BLaER1 (cell line): Measurements from ENCODE around the gene ARHGEF11.
"Not testable (repeated sequence)": the region's sequence is repeated elsewhere in the genome, so short reads cannot be mapped to it uniquely, and the experiment has no call there.

Source experiments
- H3K27ac ChIP-seq: shearing (Covaris generic); formaldehyde crosslinking; 2 replicates; pipeline ENCODE4 v1.8.1; 2022
- H3K27me3 ChIP-seq: shearing (Covaris generic); formaldehyde crosslinking; 2 replicates; pipeline ENCODE4 v1.8.1; 2022
- H3K36me3 ChIP-seq: shearing (Covaris generic); formaldehyde crosslinking; 2 replicates; pipeline ENCODE4 v1.8.1; 2022
- H3K4me1 ChIP-seq: shearing (Covaris generic); formaldehyde crosslinking; 2 replicates; pipeline ENCODE4 v1.8.1; 2022
- H3K4me2 ChIP-seq: shearing (Covaris generic); formaldehyde crosslinking; 2 replicates; pipeline ENCODE4 v1.8.1; 2022
- H3K4me3 ChIP-seq: shearing (Covaris generic); formaldehyde crosslinking; 2 replicates; pipeline ENCODE4 v1.8.1; 2022
- H3K9ac ChIP-seq: shearing (Covaris generic); formaldehyde crosslinking; 2 replicates; pipeline ENCODE4 v1.8.1; 2022
- H3K9me3 ChIP-seq: shearing (Covaris generic); formaldehyde crosslinking; 2 replicates; pipeline ENCODE4 v1.8.1; 2022
- H4K20me1 ChIP-seq: shearing (Covaris generic); formaldehyde crosslinking; 2 replicates; pipeline ENCODE4 v1.8.1; 2022
- Cebpa-rat ChIP-seq: shearing (Covaris generic); IDR thresholded peaks from 2 replicates; pipeline ENCODE4 v1.8.1; 2022

ARHGEF11 gene

GRCh38 chr1:157087030-157087429 lies 41.5 kb upstream of the ARHGEF11 start:
- Histone ChIP-seq H3K9ac (no peak overlapping the region), H3K9me3 (no peaks in the 10 kb centered on the region), H4K20me1 (no peaks in the 10 kb centered on the region), H3K4me3 (no peak overlapping the region), H3K36me3 (no peaks in the 10 kb centered on the region), H3K4me2 (no peak overlapping the region), H3K27me3 (no peaks in the 10 kb centered on the region), H3K27ac (no peak overlapping the region), H3K4me1 (peaks cover 8% of the 10 kb centered on the region)
- TF ChIP-seq Cebpa-rat, result no peak

- Histone ChIP-seq H4K20me1 (no peaks in the 10 kb centered on the region), H3K4me1 (peaks cover 8% of the 10 kb centered on the region), H3K9me3 (no peaks in the 10 kb centered on the region), H3K27me3 (no peaks in the 10 kb centered on the region), H3K4me3 (no peak overlapping the region), H3K9ac (no peak overlapping the region), H3K4me2 (no peak overlapping the region), H3K27ac (no peak overlapping the region), H3K36me3 (no peaks in the 10 kb centered on the region)
- no peak for TF ChIP-seq Cebpa-rat
Measured at GRCh38 chr1:157086299-157086698, 40.8 kb upstream of the ARHGEF11 start.

GRCh38 chr1:157085421-157085820 lies 39.9 kb upstream of the ARHGEF11 start:
- H3K4me3 ChIP-seq, result no peak overlapping the region
- no peak overlapping the region for H3K27ac ChIP-seq
- peaks cover 2% of the 10 kb centered on the region for H3K4me1 ChIP-seq
- no peak overlapping the region for H3K9ac ChIP-seq
- TF ChIP-seq Cebpa-rat, result no peak
- no peaks in the 10 kb centered on the region for H4K20me1 ChIP-seq
- H3K27me3 ChIP-seq, result no peaks in the 10 kb centered on the region
- H3K4me2 ChIP-seq, result no peak overlapping the region
- no peaks in the 10 kb centered on the region for H3K36me3 ChIP-seq
- no peaks in the 10 kb centered on the region for H3K9me3 ChIP-seq

GRCh38 chr1:157084720-157085119 lies 39.2 kb upstream of the ARHGEF11 start:
- Histone ChIP-seq H3K4me2 (no peak overlapping the region), H4K20me1 (no peaks in the 10 kb centered on the region), H3K27me3 (no peaks in the 10 kb centered on the region), H3K9me3 (no peaks in the 10 kb centered on the region), H3K4me1 (no peaks in the 10 kb centered on the region), H3K9ac (no peak overlapping the region), H3K36me3 (no peaks in the 10 kb centered on the region), H3K4me3 (no peak overlapping the region), H3K27ac (no peak overlapping the region)
- TF ChIP-seq Cebpa-rat, result no peak

- Histone ChIP-seq H4K20me1 (no peaks in the 10 kb centered on the region), H3K27me3 (no peaks in the 10 kb centered on the region), H3K4me2 (no peak overlapping the region), H3K36me3 (no peaks in the 10 kb centered on the region), H3K27ac (no peak overlapping the region), H3K9me3 (no peaks in the 10 kb centered on the region), H3K9ac (no peak overlapping the region), H3K4me3 (no peak overlapping the region), H3K4me1 (no peaks in the 10 kb centered on the region)
- no peak for TF ChIP-seq Cebpa-rat
Measured at GRCh38 chr1:157081707-157082106, 36.2 kb upstream of the ARHGEF11 start.

- Histone ChIP-seq H3K36me3 (no peaks in the 10 kb centered on the region), H3K4me3 (no peak overlapping the region), H3K9me3 (no peaks in the 10 kb centered on the region), H3K27me3 (no peaks in the 10 kb centered on the region; the same call in 1 of the 2 replicates), H4K20me1 (no peaks in the 10 kb centered on the region), H3K9ac (no peak overlapping the region), H3K27ac (no peak overlapping the region), H3K4me1 (no peaks in the 10 kb centered on the region), H3K4me2 (no peak overlapping the region)
- no peak for TF ChIP-seq Cebpa-rat
Measured at GRCh38 chr1:157080714-157081113, 35.2 kb upstream of the ARHGEF11 start.

- Histone ChIP-seq H3K4me3 (no peak overlapping the region), H3K27ac (no peak overlapping the region), H3K4me2 (no peak overlapping the region), H3K9ac (no peak overlapping the region), H4K20me1 (no peaks in the 10 kb centered on the region), H3K27me3 (no peaks in the 10 kb centered on the region; the same call in 1 of the 2 replicates), H3K36me3 (no peaks in the 10 kb centered on the region), H3K4me1 (no peaks in the 10 kb centered on the region), H3K9me3 (no peaks in the 10 kb centered on the region)
- no peak for TF ChIP-seq Cebpa-rat
Measured at GRCh38 chr1:157077394-157077793, 31.9 kb upstream of the ARHGEF11 start.

GRCh38 chr1:157073944-157074685 lies 28.6 kb upstream of the ARHGEF11 start:
- Histone ChIP-seq H3K4me2 (no peak overlapping the region), H3K36me3 (no peaks in the 10 kb centered on the region), H3K9me3 (no peaks in the 10 kb centered on the region), H3K4me3 (no peak overlapping the region), H3K9ac (no peak overlapping the region), H3K27me3 (no peaks in the 10 kb centered on the region; the same call in 1 of the 2 replicates), H3K4me1 (no peaks in the 10 kb centered on the region), H4K20me1 (no peaks in the 10 kb centered on the region), H3K27ac (no peak overlapping the region)
- TF ChIP-seq Cebpa-rat, result no peak

- no peak for TF ChIP-seq Cebpa-rat
- Histone ChIP-seq H3K4me3 (no peak overlapping the region), H3K27ac (no peak overlapping the region)
Measured at GRCh38 chr1:157069601-157070000, 24.1 kb upstream of the ARHGEF11 start.

GRCh38 chr1:157059241-157059640 lies 13.7 kb upstream of the ARHGEF11 start:
- H3K4me3 ChIP-seq, H4K20me1 ChIP-seq, H3K27ac ChIP-seq, H3K9ac ChIP-seq, H3K4me2 ChIP-seq, H3K36me3 ChIP-seq, H3K4me1 ChIP-seq, H3K9me3 ChIP-seq, H3K27me3 ChIP-seq: not testable (repeated sequence)

More at GRCh38 chr1:157069601-157070000, 24.1 kb upstream of the ARHGEF11 start:
- Histone ChIP-seq H3K4me1 (no peaks in the 10 kb centered on the region), H3K4me2 (no peak overlapping the region), H3K36me3 (no peaks in the 10 kb centered on the region), H3K9me3 (no peaks in the 10 kb centered on the region), H4K20me1 (no peaks in the 10 kb centered on the region), H3K9ac (no peak overlapping the region), H3K27me3 (no peaks in the 10 kb centered on the region)

GRCh38 chr1:157056269-157056668 lies 10.7 kb upstream of the ARHGEF11 start:
- TF ChIP-seq Cebpa-rat, result no peak
- no peak overlapping the region for H3K4me2 ChIP-seq
- no peaks in the 10 kb centered on the region for H4K20me1 ChIP-seq
- H3K27me3 ChIP-seq, result no peaks in the 10 kb centered on the region
- no peak overlapping the region for H3K4me3 ChIP-seq
- H3K9me3 ChIP-seq, result peaks cover 10% of the 10 kb centered on the region; the same call in 1 of the 2 replicates
- no peaks in the 10 kb centered on the region for H3K4me1 ChIP-seq
- H3K36me3 ChIP-seq, result no peaks in the 10 kb centered on the region
- no peak overlapping the region for H3K9ac ChIP-seq
- H3K27ac ChIP-seq, result no peak overlapping the region

GRCh38 chr1:157055729-157056128 lies 10.2 kb upstream of the ARHGEF11 start:
- H3K27me3 ChIP-seq, H3K27ac ChIP-seq, H3K4me2 ChIP-seq, H3K9ac ChIP-seq, H3K4me1 ChIP-seq, H4K20me1 ChIP-seq, H3K36me3 ChIP-seq, H3K4me3 ChIP-seq: not testable (repeated sequence)
- peaks cover 10% of the 10 kb centered on the region; the same call in 1 of the 2 replicates for H3K9me3 ChIP-seq
